SW480 (cell line): ENCODE data around the gene KLHDC9.

ENCODE experiments used
- DNase-seq: peaks from one replicate; pipeline ENCODE4 v3.0.0-alpha.2; 2016; ENCODE audit warnings: low spot score

The KLHDC9 gene

GRCh38 chr1:161076410-161076809 is 21.8 kb upstream of the KLHDC9 start:
- peak; percentile 82 for DNase-seq

- DNase-seq = no peak
These were observed 20.7 kb upstream of the KLHDC9 start for GRCh38 chr1:161077426-161077825.

DNA sequence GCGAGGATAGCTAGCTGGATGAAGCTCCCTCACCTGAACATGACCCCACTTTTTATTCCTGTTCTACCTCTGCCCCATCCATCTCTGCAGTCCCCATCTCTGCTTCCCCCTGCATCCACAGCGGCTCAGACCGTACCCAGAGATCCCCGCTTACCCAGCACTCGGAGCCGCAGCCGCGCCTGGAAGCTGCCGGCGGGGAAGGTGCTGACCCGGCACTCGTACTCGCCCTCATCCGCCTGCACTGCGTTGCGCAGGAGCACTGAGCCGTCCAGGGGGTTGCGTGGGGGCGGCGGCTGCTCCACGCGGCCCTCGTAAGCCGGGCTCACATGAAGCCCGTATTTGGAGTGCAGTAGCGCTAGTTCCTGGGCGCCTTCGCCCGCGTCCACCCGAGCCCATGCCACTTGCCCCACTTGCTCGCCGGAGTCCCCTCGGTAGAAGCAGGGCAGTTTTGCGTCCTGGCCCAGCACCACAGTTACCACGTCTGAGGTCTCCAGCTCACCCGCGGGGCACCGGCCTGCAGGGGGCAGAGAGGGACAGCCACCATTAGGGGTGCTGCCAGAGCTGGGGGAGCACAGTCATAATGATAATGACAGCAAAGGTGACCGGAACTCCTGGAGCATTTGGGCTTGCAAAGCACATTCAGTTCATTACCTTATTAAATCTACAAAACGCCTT is 18.6 kb upstream of the KLHDC9 start:
- DNase-seq = no peak

- DNase-seq = no peak
These were observed 17.4 kb upstream of the KLHDC9 start for GRCh38 chr1:161080441-161081405.

- DNase-seq = no peak
These were observed 16.6 kb upstream of the KLHDC9 start for GRCh38 chr1:161081519-161081918.

DNA sequence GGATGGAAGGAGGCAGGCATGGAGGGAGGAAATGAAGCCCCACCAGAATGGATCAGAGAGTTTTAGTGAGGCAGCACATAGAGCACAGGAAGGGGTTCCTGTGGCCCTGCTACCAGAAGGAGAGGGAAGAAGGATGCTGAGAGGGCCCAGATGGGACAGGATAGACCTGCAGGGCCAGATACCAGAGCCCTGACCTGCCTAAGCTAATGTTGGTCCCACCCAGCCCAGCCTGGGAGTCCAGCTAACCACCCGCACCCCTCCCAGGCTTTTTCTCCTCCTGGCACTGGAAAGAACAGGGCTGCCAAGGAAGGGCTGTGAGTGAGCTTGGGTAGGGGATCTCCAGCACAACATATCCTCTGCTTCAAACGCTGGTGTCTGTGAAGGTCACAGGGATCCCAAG is 15.7 kb upstream of the KLHDC9 start:
- no peak for DNase-seq

DNA sequence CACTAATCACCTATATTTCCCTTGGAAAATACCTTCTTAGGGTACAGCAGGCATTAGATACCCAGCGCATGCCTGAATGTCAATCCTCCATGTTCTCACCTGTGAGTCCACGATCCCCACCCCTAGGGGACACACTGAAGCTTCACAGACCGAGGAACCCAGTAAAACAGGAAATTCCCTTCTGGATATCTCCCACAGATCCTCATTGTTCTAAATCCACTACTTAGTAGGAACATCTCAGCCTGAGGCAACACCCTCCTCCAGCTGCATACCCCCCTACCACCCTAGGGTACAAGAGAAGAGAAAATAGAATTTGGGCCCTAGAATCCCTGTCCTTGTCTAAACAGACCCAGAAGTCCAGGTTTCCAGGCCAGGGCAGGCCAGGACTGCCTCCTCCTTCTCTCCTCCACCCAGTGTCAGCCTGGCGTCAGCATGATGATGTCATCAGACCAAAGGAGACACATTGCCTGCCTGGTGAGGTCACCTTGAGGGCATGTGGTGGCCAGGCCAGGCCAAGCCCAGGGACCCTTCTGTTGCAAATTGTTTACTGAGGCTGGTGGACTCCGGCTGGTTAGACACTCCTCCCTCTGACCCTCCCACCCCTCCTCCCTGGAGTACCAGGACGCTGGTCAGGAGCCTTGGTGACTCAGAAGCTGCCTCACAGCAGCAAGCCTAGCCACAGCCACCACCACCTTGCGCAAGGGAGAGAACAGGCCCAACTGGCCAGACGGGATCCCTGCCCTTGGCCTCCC is 15.0 kb upstream of the KLHDC9 start:
- DNase-seq = peak; percentile 73

DNA sequence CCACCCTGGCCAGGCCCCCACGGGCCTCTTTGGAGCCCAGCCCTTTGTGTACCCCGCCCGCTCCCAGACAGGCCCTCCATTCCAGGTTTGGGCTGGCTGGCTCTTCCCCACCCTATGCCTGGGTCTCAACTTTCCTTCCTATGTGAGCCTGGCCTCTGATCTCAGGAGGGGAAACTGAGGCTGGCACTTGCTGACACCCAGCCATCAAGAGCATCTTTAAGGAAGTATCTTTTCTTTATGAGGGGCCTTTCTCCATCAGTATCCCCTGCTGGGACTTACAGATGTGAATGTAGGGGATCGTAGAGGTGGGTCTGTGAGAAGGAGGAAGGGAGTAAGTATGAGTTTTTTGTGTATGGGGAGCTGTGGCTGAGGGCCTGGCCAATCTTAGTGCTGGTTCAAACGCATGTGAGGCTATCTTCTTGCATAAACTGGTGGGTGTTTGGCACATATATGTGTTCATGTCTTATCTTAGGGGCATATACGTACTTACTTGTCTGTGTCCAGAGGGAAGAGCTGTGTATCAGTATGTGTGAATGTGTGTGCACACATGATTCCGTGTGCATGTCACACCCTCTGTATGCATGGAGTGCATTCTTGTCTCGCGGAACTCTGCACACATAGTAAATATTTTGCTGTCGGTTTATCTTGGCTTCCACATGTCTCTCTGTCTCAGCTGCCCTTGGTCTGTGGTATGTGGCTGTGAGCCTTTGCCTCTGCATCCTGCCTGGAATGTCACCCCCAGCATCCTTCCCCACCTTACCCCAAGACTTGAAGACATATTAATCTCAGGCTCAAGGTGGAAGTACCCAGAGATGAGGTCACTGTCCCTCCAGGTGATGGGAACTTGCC is 14.2 kb upstream of the KLHDC9 start:
- DNase-seq = no peak

- DNase-seq = no peak
These were observed 13.6 kb upstream of the KLHDC9 start for GRCh38 chr1:161084597-161084988.

DNA sequence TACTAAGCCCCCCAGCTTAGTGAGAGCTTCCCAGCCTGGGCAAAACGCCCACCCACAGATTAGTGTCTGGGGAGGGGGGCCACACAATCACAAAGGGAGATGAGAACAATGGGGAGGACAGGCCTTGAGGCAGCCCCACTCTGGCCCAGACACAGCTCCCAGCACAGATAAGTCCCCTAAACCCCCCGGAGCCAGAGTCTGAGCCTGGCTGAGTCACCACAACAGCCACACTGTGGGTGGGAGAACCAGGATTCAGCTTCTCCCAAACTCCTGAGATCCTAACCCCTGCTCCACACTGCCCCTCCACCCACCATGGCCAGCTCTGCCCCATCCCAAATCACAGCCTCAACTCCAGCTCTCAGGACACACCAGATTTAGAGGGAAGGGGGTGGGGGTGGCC is 13.0 kb upstream of the KLHDC9 start:
- DNase-seq = no peak

DNA sequence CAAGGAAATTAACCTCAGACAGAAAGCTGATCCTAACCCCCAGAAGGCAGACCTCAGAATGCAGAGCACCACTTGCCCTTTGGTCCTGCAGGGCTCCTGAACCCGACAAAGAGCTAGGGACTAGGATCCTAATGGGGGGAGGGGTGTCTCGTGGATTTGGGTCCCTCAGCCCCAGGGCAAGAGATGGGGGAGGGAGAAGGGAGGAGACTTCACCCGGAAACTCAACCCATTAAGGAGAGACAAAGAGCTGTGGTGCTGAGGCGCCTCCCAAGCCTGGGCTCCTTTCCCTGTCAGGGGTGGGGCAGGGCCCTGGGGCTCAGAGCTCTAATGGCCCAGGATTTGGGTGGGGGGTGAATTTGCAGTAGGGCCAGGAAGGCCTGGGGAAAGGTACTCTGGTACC is 11.7 kb upstream of the KLHDC9 start:
- DNase-seq = no peak

DNA sequence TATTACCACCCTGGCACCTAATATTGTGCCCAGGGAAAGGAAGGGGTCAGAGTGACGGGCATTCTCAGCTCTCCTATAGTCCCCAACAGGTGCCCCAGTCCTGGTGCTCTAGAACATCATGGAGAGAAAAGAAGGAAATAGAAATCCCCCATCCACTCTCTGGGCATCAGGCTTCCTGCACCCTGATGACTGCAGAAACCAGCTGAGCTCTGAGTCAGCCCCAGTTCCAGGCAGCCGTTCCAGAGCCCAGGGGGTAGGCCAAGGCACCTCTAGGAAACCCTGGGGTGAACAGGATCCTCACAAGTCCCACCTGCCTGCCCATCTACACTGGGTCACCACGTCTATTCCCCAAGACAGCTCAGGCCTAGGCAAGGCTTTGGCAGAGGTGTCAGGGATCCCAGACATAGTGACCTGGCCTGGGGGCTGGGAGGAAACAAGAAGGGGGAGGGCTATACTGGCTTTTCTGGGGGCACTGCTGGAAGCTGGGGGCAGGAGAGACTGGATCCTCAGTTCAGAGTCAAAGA is 9.5 kb upstream of the KLHDC9 start:
- DNase-seq = no peak

GRCh38 chr1:161089251-161089924 is 8.8 kb upstream of the KLHDC9 start, which contains the start of gene NECTIN4:
Gene NECTIN4 (minus strand): TSS chr1:161089558. CDS start chr1:161089296, 262 bp downstream.
- DNase-seq = no peak

GRCh38 chr1:161089938-161090337 is 8.2 kb upstream of the KLHDC9 start:
- no peak for DNase-seq

DNA sequence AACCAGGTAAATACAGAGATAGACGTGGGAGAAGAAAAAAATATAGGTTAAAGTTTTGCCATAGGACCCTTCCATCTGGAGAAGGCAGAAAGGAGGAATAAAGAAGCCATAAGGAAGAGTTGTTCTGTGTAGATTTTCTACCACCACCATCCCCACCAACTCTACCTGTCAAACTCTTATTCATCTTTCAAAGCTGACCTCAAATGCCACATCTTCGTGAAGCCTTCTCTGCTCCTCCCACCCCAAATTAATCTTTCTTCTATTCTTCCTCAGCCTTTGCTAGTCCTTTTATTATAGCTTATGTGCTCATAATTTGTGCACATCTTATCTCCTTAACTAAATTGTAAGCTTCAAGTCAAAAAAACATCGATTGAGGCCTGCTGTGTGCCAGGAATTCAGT is 7.5 kb upstream of the KLHDC9 start:
- no peak for DNase-seq

- no peak for DNase-seq
These were observed 7.1 kb upstream of the KLHDC9 start for GRCh38 chr1:161091093-161091492.

GRCh38 chr1:161091796-161092507 is 6.2 kb upstream of the KLHDC9 start:
- DNase-seq = no peak

GRCh38 chr1:161092621-161093028 is 5.5 kb upstream of the KLHDC9 start:
- no peak for DNase-seq

DNA sequence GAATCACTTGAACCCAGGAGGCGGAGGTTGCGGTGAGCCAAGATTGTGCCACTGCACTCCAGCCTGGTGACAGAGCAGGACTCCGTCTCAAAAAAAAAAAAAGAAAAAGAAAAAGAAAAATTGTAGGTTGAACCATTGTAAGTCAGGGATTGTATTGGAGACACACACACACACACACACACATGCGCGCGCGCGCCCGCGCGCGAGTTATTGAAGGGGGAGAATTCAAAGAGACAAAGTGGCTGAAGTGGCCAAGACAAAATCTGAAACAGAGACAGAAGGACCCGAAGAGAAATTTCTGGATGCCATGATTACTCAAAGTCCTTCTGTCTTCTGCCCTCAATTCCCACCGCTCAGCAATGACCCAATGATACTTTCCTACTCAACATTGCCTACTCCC is 3.7 kb upstream of the KLHDC9 start:
- no peak for DNase-seq

DNA sequence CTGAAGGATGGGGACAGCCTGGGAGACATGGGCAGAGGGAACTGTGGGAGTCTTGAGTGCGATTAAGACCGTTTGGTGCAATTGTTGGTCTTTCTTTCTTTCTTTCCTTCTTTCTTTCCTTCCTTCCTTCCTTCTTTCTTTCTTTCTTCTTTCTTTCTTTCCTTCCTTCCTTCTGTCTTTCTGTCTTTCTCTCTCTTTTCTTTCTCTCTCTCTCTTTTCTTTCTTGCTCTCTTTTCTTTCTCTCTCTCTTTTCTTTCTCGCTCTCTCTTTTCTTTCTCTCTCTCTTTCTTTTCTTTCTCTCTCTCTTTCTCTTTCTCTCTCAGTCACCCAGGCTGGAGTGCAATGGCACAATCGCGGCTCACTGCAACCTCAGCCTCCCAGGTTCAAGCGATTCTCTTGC is 2.9 kb upstream of the KLHDC9 start:
- DNase-seq = no peak
